NT2/D1 (cell line): Measurements from ENCODE around the gene ZNF653.
"Not testable (repeated sequence)": the region's sequence is repeated elsewhere in the genome, so short reads cannot be mapped to it uniquely, and the experiment has no call there.

Experiments
- DNase-seq: peaks from one replicate; pipeline ENCODE4 v3.0.0-alpha.2; 2011; ENCODE audit warnings: low read depth, low spot score
- H3K27me3 ChIP-seq: 2 replicates; pipeline ENCODE4 v1.6.0; 2011; ENCODE audit warnings: mild to moderate bottlenecking; ENCODE audit not compliant: insufficient read length, insufficient read depth
- H3K36me3 ChIP-seq: 2 replicates; pipeline ENCODE4 v1.6.1; 2011; ENCODE audit warnings: mild to moderate bottlenecking, low read length, mixed read lengths; ENCODE audit not compliant: insufficient read depth, insufficient read length
- H3K4me1 ChIP-seq: 2 replicates; pipeline ENCODE4 v1.5.1; 2011; ENCODE audit not compliant: insufficient read depth, insufficient read length
- H3K4me3 ChIP-seq: 2 replicates; pipeline ENCODE4 v1.5.1; 2011; ENCODE audit warnings: low read depth; ENCODE audit not compliant: insufficient read length
- H3K9ac ChIP-seq: 2 replicates; pipeline ENCODE4 v1.6.0; 2011; ENCODE audit warnings: low read depth; ENCODE audit not compliant: insufficient read length
- H3K9me3 ChIP-seq: 2 replicates; pipeline ENCODE4 v1.5.1; 2011; ENCODE audit warnings: mild to moderate bottlenecking, low read length; ENCODE audit not compliant: insufficient read depth
- SUZ12 ChIP-seq: IDR thresholded peaks from 2 replicates; pipeline ENCODE4 v1.6.1; 2011; ENCODE audit not compliant: insufficient read length, insufficient read depth; ENCODE audit errors: extremely low read depth
- YY1 ChIP-seq: IDR thresholded peaks from 2 replicates; pipeline ENCODE4 v1.6.1; 2011; ENCODE audit not compliant: insufficient read length, insufficient read depth
- ZNF274 ChIP-seq: IDR thresholded peaks from 2 replicates; pipeline ENCODE4 v1.6.1; 2011; ENCODE audit warnings: mild to moderate bottlenecking, low read depth, low read length

Gene ZNF653

GRCh38 chr19:11458236-11458900 is 47.3 kb downstream of the ZNF653 start:
- no peaks in the 10 kb centered on the region for H3K36me3 ChIP-seq
- TF ChIP-seq SUZ12 (no peak), YY1 (no peak), ZNF274 (no peak)
- no peaks in the 10 kb centered on the region for H3K27me3 ChIP-seq
- H3K4me1 ChIP-seq, result peaks cover 7% of the 10 kb centered on the region
- H3K9me3 ChIP-seq, result no peaks in the 10 kb centered on the region
- no peak overlapping the region for H3K4me3 ChIP-seq
- H3K9ac ChIP-seq, result no peak overlapping the region
- DNase-seq, result no peak

GRCh38 chr19:11457831-11458230 is 47.8 kb downstream of the ZNF653 start:
- DNase-seq, result no peak
- no peak overlapping the region for H3K4me3 ChIP-seq
- no peaks in the 10 kb centered on the region for H3K9me3 ChIP-seq
- no peak for TF ChIP-seq YY1
- no peak for TF ChIP-seq ZNF274
- no peak for TF ChIP-seq SUZ12
- no peak overlapping the region for H3K9ac ChIP-seq
- H3K36me3 ChIP-seq, result no peaks in the 10 kb centered on the region
- peaks cover 12% of the 10 kb centered on the region for H3K4me1 ChIP-seq
- H3K27me3 ChIP-seq, result no peaks in the 10 kb centered on the region

- Histone ChIP-seq H3K9me3 (no peaks in the 10 kb centered on the region), H3K27me3 (no peaks in the 10 kb centered on the region), H3K4me3 (no peak overlapping the region), H3K9ac (no peak overlapping the region), H3K36me3 (no peaks in the 10 kb centered on the region), H3K4me1 (peaks cover 12% of the 10 kb centered on the region)
- DNase-seq, result no peak
- TF ChIP-seq SUZ12, result no peak
- no peak for TF ChIP-seq ZNF274
Observed at GRCh38 chr19:11457115-11457514, 48.5 kb downstream of the ZNF653 start.

- no peak for DNase-seq
- TF ChIP-seq ZNF274 (no peak), SUZ12 (no peak), YY1 (no peak)
- peaks cover 15% of the 10 kb centered on the region for H3K4me1 ChIP-seq
- H3K36me3 ChIP-seq, result no peaks in the 10 kb centered on the region
- no peak overlapping the region for H3K9ac ChIP-seq
- H3K27me3 ChIP-seq, result no peaks in the 10 kb centered on the region
- no peaks in the 10 kb centered on the region for H3K9me3 ChIP-seq
- H3K4me3 ChIP-seq, result no peak overlapping the region
Observed at GRCh38 chr19:11456659-11457058, 49.0 kb downstream of the ZNF653 start.

GRCh38 chr19:11455233-11455554 is 50.4 kb downstream of the ZNF653 start:
- H3K4me1 ChIP-seq, result peaks cover 20% of the 10 kb centered on the region
- H3K9ac ChIP-seq, H3K4me3 ChIP-seq, H3K36me3 ChIP-seq, H3K9me3 ChIP-seq, DNase-seq, H3K27me3 ChIP-seq: not testable (repeated sequence)

- DNase-seq, result no peak
- H3K9me3 ChIP-seq, result no peaks in the 10 kb centered on the region
- H3K9ac ChIP-seq, result peak overlapping the region; percentile 11
- no peak overlapping the region for H3K4me3 ChIP-seq
- H3K36me3 ChIP-seq, result peaks cover 23% of the 10 kb centered on the region
- peaks cover 22% of the 10 kb centered on the region for H3K4me1 ChIP-seq
- TF ChIP-seq SUZ12 (no peak), YY1 (no peak), ZNF274 (no peak)
- no peaks in the 10 kb centered on the region for H3K27me3 ChIP-seq
Observed at GRCh38 chr19:11453468-11454341, 51.9 kb downstream of the ZNF653 start.

- no peak for TF ChIP-seq YY1
- no peak for TF ChIP-seq ZNF274
- TF ChIP-seq SUZ12, result no peak
- H3K4me3 ChIP-seq, result no peak overlapping the region
- no peak for DNase-seq
- peak overlapping the region; percentile 11 for H3K9ac ChIP-seq
- no peaks in the 10 kb centered on the region for H3K9me3 ChIP-seq
- no peaks in the 10 kb centered on the region for H3K27me3 ChIP-seq
- peaks cover 22% of the 10 kb centered on the region for H3K4me1 ChIP-seq
- peaks cover 32% of the 10 kb centered on the region for H3K36me3 ChIP-seq
Observed at GRCh38 chr19:11452620-11453310, 52.9 kb downstream of the ZNF653 start.
